Endothelial cell (in vitro differentiated cells): ENCODE data around the gene DRAXIN. TPM values are rescaled to one million over a fixed set of nuclear protein-coding genes. Genes with fewer than 3 reads are reported as not detected.
A peak's percentile ranks its signal among the peaks of the same experiment; 100 is the strongest.

Source experiments
- DNase-seq: peaks from one replicate; pipeline ENCODE4 v3.0.0; 2021; ENCODE audit warnings: low spot score
- H3K27ac Mint-ChIP-seq: one replicate; pipeline ENCODE4 v1.8.0; 2021; ENCODE audit warnings: mixed read lengths, inconsistent platforms; ENCODE audit not compliant: unreplicated experiment
- H3K27me3 Mint-ChIP-seq: one replicate; pipeline ENCODE4 v1.8.0; 2021; ENCODE audit warnings: mild to moderate bottlenecking, moderate library complexity, mixed read lengths, inconsistent platforms; ENCODE audit not compliant: unreplicated experiment
- H3K36me3 Mint-ChIP-seq: one replicate; pipeline ENCODE4 v1.8.0; 2021; ENCODE audit warnings: mild to moderate bottlenecking, low read depth, mixed read lengths, inconsistent platforms; ENCODE audit not compliant: unreplicated experiment
- H3K4me1 Mint-ChIP-seq: one replicate; pipeline ENCODE4 v1.8.0; 2021; ENCODE audit warnings: mild to moderate bottlenecking, mixed read lengths, inconsistent platforms; ENCODE audit not compliant: unreplicated experiment
- H3K4me3 Mint-ChIP-seq: one replicate; pipeline ENCODE4 v1.8.0; 2021; ENCODE audit warnings: mild to moderate bottlenecking, mixed read lengths, inconsistent platforms; ENCODE audit not compliant: unreplicated experiment
- H3K9me3 Mint-ChIP-seq: one replicate; pipeline ENCODE4 v1.8.0; 2021; ENCODE audit warnings: mixed read lengths, inconsistent platforms; ENCODE audit not compliant: unreplicated experiment
- CTCF ChIP-seq: fragments of 200-600 bp; sonication (generic); IDR thresholded peaks from one replicate; pipeline ENCODE4 v1.5.0; 2021; ENCODE audit warnings: antibody characterized with exemption; ENCODE audit not compliant: unreplicated experiment
- total RNA-seq: library from RNA; stranded (reverse); fragmentation: NEBNext Ultra II Directional; extraction: Animal tissue kit (Norgen Biotek cat#: 25700); gene quantifications from one replicate; pipeline ENCODE4 v1.2.1, GENCODE V29; 2021; ENCODE audit not compliant: unreplicated experiment

The DRAXIN gene
- total RNA-seq, 1 donor from 2014 or later = 0.46 TPM

GRCh38 chr1:11730429-11730891 lies 39.0 kb downstream of the DRAXIN start:
- Mint-ChIP-seq H3K27me3 (peaks cover 4% of the 10 kb centered on the region), H3K27ac (peak overlapping the region; percentile 90), H3K36me3 (no peaks in the 10 kb centered on the region), H3K4me3 (no peak overlapping the region), H3K9me3 (no peaks in the 10 kb centered on the region), H3K4me1 (peaks cover 23% of the 10 kb centered on the region)
- TF ChIP-seq CTCF = no peak
- DNase-seq = peak; percentile 28

- peaks cover 23% of the 10 kb centered on the region for H3K4me1 Mint-ChIP-seq
- peak; percentile 38 for DNase-seq
- H3K27me3 Mint-ChIP-seq = peaks cover 4% of the 10 kb centered on the region
- no peak for TF ChIP-seq CTCF
- no peak overlapping the region for H3K4me3 Mint-ChIP-seq
- H3K9me3 Mint-ChIP-seq = no peaks in the 10 kb centered on the region
- no peaks in the 10 kb centered on the region for H3K36me3 Mint-ChIP-seq
- H3K27ac Mint-ChIP-seq = peak overlapping the region; percentile 52
Measured at GRCh38 chr1:11731691-11732283, 40.3 kb downstream of the DRAXIN start.

DNA sequence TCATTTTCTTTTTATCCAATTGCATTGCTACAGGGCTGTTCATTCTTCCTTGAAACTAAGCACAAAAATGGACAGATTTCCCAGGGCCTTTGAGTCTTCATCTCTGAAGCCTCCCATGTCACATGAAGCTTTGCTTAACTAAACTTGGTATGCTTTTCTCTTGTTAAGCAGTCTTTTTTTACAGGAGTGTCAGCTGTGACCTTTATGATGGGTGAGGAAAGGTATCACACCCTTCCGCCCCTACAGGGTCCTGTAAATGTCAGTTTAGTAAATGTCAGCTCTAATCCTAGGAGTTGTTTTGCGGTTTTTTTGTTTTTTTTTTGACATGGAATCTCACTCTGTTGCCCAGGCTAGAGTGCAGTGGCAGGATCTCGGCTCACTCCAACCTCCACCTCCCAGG lies 41.8 kb downstream of the DRAXIN start:
- Mint-ChIP-seq H3K4me3 (no peak overlapping the region), H3K27me3 (peaks cover 4% of the 10 kb centered on the region), H3K27ac (no peak overlapping the region), H3K36me3 (no peaks in the 10 kb centered on the region), H3K4me1 (peaks cover 26% of the 10 kb centered on the region), H3K9me3 (no peaks in the 10 kb centered on the region)
- TF ChIP-seq CTCF = no peak
- no peak for DNase-seq

- H3K9me3 Mint-ChIP-seq = no peaks in the 10 kb centered on the region
- peaks cover 19% of the 10 kb centered on the region for H3K4me1 Mint-ChIP-seq
Measured at GRCh38 chr1:11735531-11735853, 44.0 kb downstream of the DRAXIN start.

More at GRCh38 chr1:11735531-11735853, 44.0 kb downstream of the DRAXIN start:
- Mint-ChIP-seq H3K27ac (peak overlapping the region; percentile 52), H3K27me3 (peaks cover 6% of the 10 kb centered on the region), H3K4me3 (peak overlapping the region; percentile 58), H3K36me3 (no peaks in the 10 kb centered on the region)
- TF ChIP-seq CTCF = no peak
- no peak for DNase-seq
